Glutamatergic neuron (in vitro differentiated cells): ENCODE results near the gene ATP5F1D. TPM values are rescaled to one million over a fixed set of nuclear protein-coding genes. Genes with fewer than 3 reads are reported as not detected.
A peak's percentile ranks its signal among the peaks of the same experiment; 100 is the strongest.
"Not testable (repeated sequence)": the region's sequence is repeated elsewhere in the genome, so short reads cannot be mapped to it uniquely, and the experiment has no call there.

Experiments
- DNase-seq: peaks from one replicate; pipeline ENCODE4 v3.0.0; 2022
- H3K27ac Mint-ChIP-seq: one replicate; pipeline ENCODE4 v1.8.0; 2020; ENCODE audit warnings: mild to moderate bottlenecking, mixed read lengths, inconsistent platforms; ENCODE audit not compliant: unreplicated experiment
- H3K27me3 Mint-ChIP-seq: one replicate; pipeline ENCODE4 v1.8.0; 2020; ENCODE audit warnings: mild to moderate bottlenecking, moderate library complexity, mixed read lengths, inconsistent platforms; ENCODE audit not compliant: unreplicated experiment
- H3K36me3 Mint-ChIP-seq: one replicate; pipeline ENCODE4 v1.8.0; 2020; ENCODE audit warnings: mild to moderate bottlenecking, mixed read lengths, inconsistent platforms; ENCODE audit not compliant: unreplicated experiment
- H3K4me1 Mint-ChIP-seq: one replicate; pipeline ENCODE4 v1.8.0; 2020; ENCODE audit warnings: mild to moderate bottlenecking, low read depth, mixed read lengths, inconsistent platforms; ENCODE audit not compliant: unreplicated experiment
- H3K4me3 Mint-ChIP-seq: one replicate; pipeline ENCODE4 v1.8.0; 2020; ENCODE audit warnings: mild to moderate bottlenecking, mixed read lengths, inconsistent platforms; ENCODE audit not compliant: unreplicated experiment
- H3K9me3 Mint-ChIP-seq: one replicate; pipeline ENCODE4 v1.8.0; 2020; ENCODE audit warnings: mild to moderate bottlenecking, moderate library complexity, mixed read lengths, inconsistent platforms; ENCODE audit not compliant: unreplicated experiment
- total RNA-seq: library from RNA; stranded (reverse); fragmentation: NEBNext Ultra II Directional; extraction: Animal tissue kit (Norgen Biotek cat#: 25700); gene quantifications from one replicate; pipeline ENCODE4 v1.2.1, GENCODE V29; 2021; ENCODE audit not compliant: unreplicated experiment
- TF ChIP-seq, protein P1 (sequence below): fragments of 200-600 bp; sonication (generic); IDR thresholded peaks from one replicate; pipeline ENCODE4 v1.5.0; 2021; ENCODE audit not compliant: partially characterized antibody, unreplicated experiment

ATP5F1D gene
- total RNA-seq, 1 donor from 2014 or later: 129 TPM

DNA sequence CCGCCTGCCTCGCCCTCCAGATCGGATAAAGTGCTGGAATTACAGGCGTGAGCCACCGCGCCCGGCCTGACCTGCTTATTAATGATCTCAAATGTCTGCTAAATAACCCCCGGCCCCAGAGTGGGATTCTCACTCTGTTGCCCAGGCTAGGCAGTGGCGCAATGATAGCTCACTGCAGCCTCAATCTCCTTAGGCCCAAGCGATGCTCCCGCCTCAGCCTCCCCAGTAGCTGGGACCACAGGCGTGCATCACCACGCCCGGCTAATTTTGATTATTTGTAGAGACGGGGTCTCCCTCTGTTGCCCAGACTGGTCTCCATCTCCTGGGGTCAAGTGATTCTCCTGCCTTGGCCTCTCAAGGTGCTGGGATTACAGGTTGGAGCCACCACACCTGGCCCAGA, 626 bp upstream of the ATP5F1D start:
- peaks cover 14% of the 10 kb centered on the region for H3K9me3 Mint-ChIP-seq
- DNase-seq: no peak
- peaks cover 4% of the 10 kb centered on the region for H3K4me1 Mint-ChIP-seq
- H3K4me3 Mint-ChIP-seq: peak overlapping the region; percentile 94
- no peaks in the 10 kb centered on the region for H3K36me3 Mint-ChIP-seq
- TF ChIP-seq, protein P1, sequence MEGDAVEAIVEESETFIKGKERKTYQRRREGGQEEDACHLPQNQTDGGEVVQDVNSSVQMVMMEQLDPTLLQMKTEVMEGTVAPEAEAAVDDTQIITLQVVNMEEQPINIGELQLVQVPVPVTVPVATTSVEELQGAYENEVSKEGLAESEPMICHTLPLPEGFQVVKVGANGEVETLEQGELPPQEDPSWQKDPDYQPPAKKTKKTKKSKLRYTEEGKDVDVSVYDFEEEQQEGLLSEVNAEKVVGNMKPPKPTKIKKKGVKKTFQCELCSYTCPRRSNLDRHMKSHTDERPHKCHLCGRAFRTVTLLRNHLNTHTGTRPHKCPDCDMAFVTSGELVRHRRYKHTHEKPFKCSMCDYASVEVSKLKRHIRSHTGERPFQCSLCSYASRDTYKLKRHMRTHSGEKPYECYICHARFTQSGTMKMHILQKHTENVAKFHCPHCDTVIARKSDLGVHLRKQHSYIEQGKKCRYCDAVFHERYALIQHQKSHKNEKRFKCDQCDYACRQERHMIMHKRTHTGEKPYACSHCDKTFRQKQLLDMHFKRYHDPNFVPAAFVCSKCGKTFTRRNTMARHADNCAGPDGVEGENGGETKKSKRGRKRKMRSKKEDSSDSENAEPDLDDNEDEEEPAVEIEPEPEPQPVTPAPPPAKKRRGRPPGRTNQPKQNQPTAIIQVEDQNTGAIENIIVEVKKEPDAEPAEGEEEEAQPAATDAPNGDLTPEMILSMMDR: no peak
- H3K27me3 Mint-ChIP-seq: peaks cover 17% of the 10 kb centered on the region
- H3K27ac Mint-ChIP-seq: no peak overlapping the region

GRCh38 chr19:1243768-1244692, 2.5 kb downstream of the ATP5F1D start:
- Mint-ChIP-seq H3K9me3 (peaks cover 7% of the 10 kb centered on the region), H3K36me3 (no peaks in the 10 kb centered on the region), H3K27me3 (peaks cover 11% of the 10 kb centered on the region), H3K4me3 (peak overlapping the region; percentile 46), H3K27ac (peak overlapping the region; percentile 84), H3K4me1 (peaks cover 7% of the 10 kb centered on the region)
- DNase-seq: peak; percentile 90
- TF ChIP-seq, protein P1: peak; percentile 79

GRCh38 chr19:1244693-1245451, 3.3 kb downstream of the ATP5F1D start:
- Mint-ChIP-seq H3K9me3 (peaks cover 3% of the 10 kb centered on the region), H3K27me3 (peaks cover 6% of the 10 kb centered on the region), H3K36me3 (no peaks in the 10 kb centered on the region), H3K4me1 (peaks cover 7% of the 10 kb centered on the region), H3K27ac (peak overlapping the region; percentile 84), H3K4me3 (peak overlapping the region; percentile 46)
- DNase-seq: no peak
- TF ChIP-seq, protein P1: no peak

GRCh38 chr19:1245494-1246264, 4.1 kb downstream of the ATP5F1D start:
- Mint-ChIP-seq H3K4me1 (peaks cover 7% of the 10 kb centered on the region), H3K27me3 (peaks cover 6% of the 10 kb centered on the region), H3K36me3 (no peaks in the 10 kb centered on the region), H3K9me3 (peaks cover 3% of the 10 kb centered on the region), H3K27ac (no peak overlapping the region), H3K4me3 (no peak overlapping the region)
- no peak for DNase-seq
- TF ChIP-seq, protein P1: no peak

DNA sequence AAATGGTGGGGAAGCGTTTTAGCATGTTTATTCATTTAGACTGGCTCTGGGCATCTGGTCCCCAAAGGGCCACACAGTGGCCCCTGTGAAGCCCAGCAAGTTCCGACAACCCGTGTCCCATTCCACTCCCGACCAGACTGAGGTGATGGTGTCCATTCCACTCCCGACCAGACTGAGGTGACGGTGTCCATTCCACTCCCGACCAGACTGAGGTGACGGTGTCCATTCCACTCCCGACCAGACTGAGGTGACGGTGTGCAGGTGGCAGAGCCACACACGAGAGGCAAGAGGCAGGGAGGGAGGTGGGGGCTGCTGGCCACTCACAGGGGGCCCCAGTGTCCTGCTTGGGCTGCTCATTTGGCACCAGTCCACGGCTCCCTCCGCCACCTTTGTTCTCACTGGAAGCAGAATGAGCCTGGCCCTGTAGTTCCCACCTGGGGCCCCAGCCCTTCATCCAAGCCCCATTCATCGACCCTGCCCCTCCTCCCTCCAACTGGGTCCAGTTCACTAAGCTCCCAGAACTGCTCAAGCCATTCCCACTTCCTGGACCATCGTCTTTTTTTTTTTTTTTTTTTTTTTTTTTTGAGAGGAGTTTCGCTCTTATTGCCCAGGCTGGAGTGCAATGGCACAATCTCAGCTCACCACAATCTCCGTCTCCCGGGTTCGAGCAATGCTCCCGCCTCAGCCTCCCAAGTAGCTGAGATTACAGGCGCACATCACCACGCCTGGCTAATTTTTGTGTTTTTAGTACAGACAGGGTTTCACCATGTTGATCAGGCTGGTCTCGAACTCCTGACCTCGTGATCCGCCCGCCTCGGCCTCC, 4.9 kb downstream of the ATP5F1D start:
- DNase-seq, H3K4me1 Mint-ChIP-seq, H3K27me3 Mint-ChIP-seq, H3K9me3 Mint-ChIP-seq, H3K4me3 Mint-ChIP-seq, H3K36me3 Mint-ChIP-seq: not testable (repeated sequence)
- peak overlapping the region; percentile 59 for H3K27ac Mint-ChIP-seq
